Activated T-cell treated with anti-CD3 and anti-CD28 coated beads, Interleukin-2, amount 50 U/mL, for 72 hours (primary cell): ENCODE data around the gene SPAST. TPM values are rescaled to one million over a fixed set of nuclear protein-coding genes. Genes with fewer than 3 reads are reported as not detected.
A peak's percentile ranks its signal among the peaks of the same experiment; 100 is the strongest.
"Not testable (repeated sequence)": the region's sequence is repeated elsewhere in the genome, so short reads cannot be mapped to it uniquely, and the experiment has no call there.

ENCODE experiments used
- ATAC-seq, 2 donors: fragments of 150-1000 bp; cut with Tn5 transposase; replicated peaks in 1 of 2; 2 replicates each; pipeline ENCODE4 v1.10.0; 2021; ENCODE audit warnings: moderate library complexity in 2 of 2, mild to moderate bottlenecking in 1 of 2
- DNase-seq, 2 donors: peaks; one replicate each; pipeline ENCODE4 v3.0.0; 2021 to 2022; ENCODE audit warnings: mixed read lengths in 1 of 2
- H3K27ac Mint-ChIP-seq: one replicate; pipeline ENCODE4 v1.8.0; 2022; ENCODE audit warnings: mild to moderate bottlenecking, moderate library complexity, mixed read lengths
- H3K27me3 Mint-ChIP-seq: one replicate; pipeline ENCODE4 v1.8.0; 2022; ENCODE audit warnings: low read depth, mixed read lengths
- H3K36me3 Mint-ChIP-seq, 2 donors: one replicate each; pipeline ENCODE4 v1.8.0; 2022; ENCODE audit warnings: mixed read lengths in 2 of 2, mild to moderate bottlenecking in 1 of 2; ENCODE audit not compliant: insufficient read depth in 2 of 2
- H3K4me1 Mint-ChIP-seq: one replicate; pipeline ENCODE4 v1.8.0; 2022; ENCODE audit warnings: low read depth, mixed read lengths
- H3K4me3 Mint-ChIP-seq, 2 donors: one replicate each; pipeline ENCODE4 v1.8.0; 2022; ENCODE audit warnings: mild to moderate bottlenecking in 2 of 2, mixed read lengths in 2 of 2, moderate library complexity in 2 of 2
- H3K9me3 Mint-ChIP-seq, 2 donors: one replicate each; pipeline ENCODE4 v1.8.0; 2022; ENCODE audit warnings: mixed read lengths in 2 of 2
- total RNA-seq, 2 donors: library from RNA; stranded (reverse); gene quantifications; one replicate each; pipeline ENCODE4 v1.2.3, GENCODE V29; 2022

Gene SPAST
- total RNA-seq, 2 donors from 2014 or later: 24.8 to 28.6 TPM

GRCh38 chr2:32159678-32160077 lies 96.3 kb downstream of the SPAST start:
- H3K9me3 Mint-ChIP-seq: peaks cover 0 to 4% of the 10 kb centered on the region in 2 donors
- ATAC-seq (no peak), DNase-seq (no peak)
- H3K27me3 Mint-ChIP-seq: no peaks in the 10 kb centered on the region
- no peak overlapping the region for H3K27ac Mint-ChIP-seq
- H3K4me1 Mint-ChIP-seq: peaks cover 19% of the 10 kb centered on the region
- H3K36me3 Mint-ChIP-seq: peaks cover 3 to 4% of the 10 kb centered on the region in 2 donors
- H3K4me3 Mint-ChIP-seq: no peak overlapping the region

DNA sequence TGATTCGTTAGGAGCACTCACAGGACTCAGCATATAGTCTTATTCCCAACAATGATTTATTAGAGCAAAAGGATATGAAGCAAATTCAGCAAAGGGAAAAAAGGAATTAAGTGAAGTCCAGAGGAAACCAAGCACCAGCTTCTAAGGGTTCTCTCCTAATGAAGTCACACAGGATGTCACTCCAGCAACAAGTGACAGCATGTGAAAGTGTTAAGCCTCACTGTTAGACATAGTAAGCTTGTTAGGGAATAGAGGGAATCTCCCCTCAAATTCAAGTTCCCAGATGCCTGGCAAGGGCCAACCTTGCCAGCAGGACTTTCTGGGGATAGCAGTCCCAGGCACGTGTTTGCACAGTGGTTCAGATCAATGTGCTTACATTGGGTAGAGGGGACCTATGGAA lies 97.9 kb downstream of the SPAST start:
- ATAC-seq (no peak), DNase-seq (no peak)
- H3K27ac Mint-ChIP-seq: no peak overlapping the region
- peaks cover 23% of the 10 kb centered on the region for H3K4me1 Mint-ChIP-seq
- H3K4me3 Mint-ChIP-seq: no peak overlapping the region
- peaks cover 3 to 5% of the 10 kb centered on the region in 2 donors for H3K36me3 Mint-ChIP-seq
- H3K27me3 Mint-ChIP-seq: no peaks in the 10 kb centered on the region
- peaks cover 0 to 4% of the 10 kb centered on the region in 2 donors for H3K9me3 Mint-ChIP-seq

DNA sequence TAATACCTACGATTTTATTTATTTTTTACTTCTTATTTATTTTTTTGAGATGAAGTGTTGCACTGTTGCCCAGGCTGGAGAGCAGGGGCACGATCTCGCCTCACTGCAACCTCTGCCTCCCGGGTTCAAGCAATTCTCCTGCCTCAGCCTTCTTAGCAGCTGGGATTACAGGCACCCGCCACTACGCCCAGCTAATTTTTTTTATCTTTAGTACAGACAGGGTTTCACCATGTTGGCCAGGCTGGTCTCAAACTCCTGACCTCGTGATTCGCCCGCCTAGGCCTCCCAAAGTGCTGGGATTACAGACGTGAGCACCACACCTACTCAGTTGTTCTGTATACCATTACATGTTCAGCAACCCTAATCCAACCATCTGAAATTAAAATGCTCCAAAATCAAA lies 100.9 kb downstream of the SPAST start:
- H3K27ac Mint-ChIP-seq: peak overlapping the region; percentile 71
- DNase-seq, ATAC-seq, H3K9me3 Mint-ChIP-seq, H3K36me3 Mint-ChIP-seq, H3K27me3 Mint-ChIP-seq: not testable (repeated sequence)
- H3K4me3 Mint-ChIP-seq: peak overlapping the region; percentile 99 to 100
- peaks cover 46% of the 10 kb centered on the region for H3K4me1 Mint-ChIP-seq

DNA sequence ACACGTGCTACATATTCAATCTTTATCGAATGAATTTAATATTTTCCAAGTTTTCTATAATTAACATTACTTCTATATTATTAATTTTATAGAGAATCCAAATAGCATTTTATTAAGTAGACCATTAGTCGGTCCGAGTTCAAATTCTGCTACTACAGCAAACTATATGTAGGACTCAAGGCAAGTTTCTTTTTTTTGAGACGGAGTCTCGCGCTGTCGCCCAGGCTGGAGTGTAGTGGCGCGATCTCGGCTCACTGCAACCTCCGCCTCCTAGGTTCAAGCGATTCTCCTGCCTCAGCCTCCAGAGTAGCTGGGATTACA lies 101.6 kb downstream of the SPAST start:
- DNase-seq, H3K9me3 Mint-ChIP-seq, H3K36me3 Mint-ChIP-seq, H3K27me3 Mint-ChIP-seq: not testable (repeated sequence)
- Mint-ChIP-seq H3K27ac (peak overlapping the region; percentile 98), H3K4me1 (peaks cover 46% of the 10 kb centered on the region), H3K4me3 (peak overlapping the region; percentile 99 to 100)
- peak; percentile 16 to 22 for ATAC-seq

DNA sequence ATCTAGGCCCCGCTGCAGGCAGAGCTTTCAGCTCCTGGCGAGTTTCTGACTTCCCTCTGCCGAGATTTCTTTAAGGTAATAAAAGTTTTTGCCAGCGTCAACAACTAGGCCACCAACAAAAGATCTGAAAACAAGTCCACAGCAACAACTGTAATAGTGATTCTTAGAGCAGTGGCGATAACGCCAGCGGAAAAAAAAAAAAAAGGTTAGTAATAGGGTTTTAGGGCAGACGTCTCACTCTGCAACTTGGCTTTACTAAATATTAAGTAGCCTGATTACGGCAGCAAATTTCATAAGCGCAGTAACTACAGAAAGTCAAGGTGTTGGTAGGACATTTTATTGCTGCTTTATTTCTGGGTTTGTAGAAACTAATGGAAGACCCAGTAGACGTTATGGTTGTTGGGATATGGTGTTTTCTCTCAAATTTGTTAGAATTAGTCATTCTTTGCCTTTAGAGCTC lies 102.8 kb downstream of the SPAST start:
- Mint-ChIP-seq H3K36me3 (peaks cover 0 to 6% of the 10 kb centered on the region in 2 donors), H3K4me1 (peaks cover 44% of the 10 kb centered on the region), H3K27ac (peak overlapping the region; percentile 98), H3K9me3 (no peaks in the 10 kb centered on the region), H3K4me3 (peak overlapping the region; percentile 99 to 100), H3K27me3 (no peaks in the 10 kb centered on the region)
- DNase-seq: no peak
- ATAC-seq: peak in 1 of 2 donors; percentile 4

- H3K36me3 Mint-ChIP-seq: peaks cover 6 to 15% of the 10 kb centered on the region in 2 donors
- no peaks in the 10 kb centered on the region for H3K27me3 Mint-ChIP-seq
- H3K4me3 Mint-ChIP-seq: peak overlapping the region in 1 of 2 donors; percentile 13
- H3K27ac Mint-ChIP-seq: peak overlapping the region; percentile 66
- ATAC-seq (no peak), DNase-seq (no peak)
- H3K4me1 Mint-ChIP-seq: peaks cover 52% of the 10 kb centered on the region
- H3K9me3 Mint-ChIP-seq: no peaks in the 10 kb centered on the region
These were observed 105.2 kb downstream of the SPAST start for GRCh38 chr2:32168513-32168912.

GRCh38 chr2:32172870-32173269 lies 109.5 kb downstream of the SPAST start:
- Mint-ChIP-seq H3K27me3 (no peaks in the 10 kb centered on the region), H3K36me3 (peaks cover 8 to 21% of the 10 kb centered on the region in 2 donors), H3K4me3 (no peak overlapping the region), H3K4me1 (peaks cover 26% of the 10 kb centered on the region), H3K27ac (peak overlapping the region; percentile 65), H3K9me3 (no peaks in the 10 kb centered on the region)
- ATAC-seq (peak in 1 of 2 donors; percentile 22), DNase-seq (no peak)

DNA sequence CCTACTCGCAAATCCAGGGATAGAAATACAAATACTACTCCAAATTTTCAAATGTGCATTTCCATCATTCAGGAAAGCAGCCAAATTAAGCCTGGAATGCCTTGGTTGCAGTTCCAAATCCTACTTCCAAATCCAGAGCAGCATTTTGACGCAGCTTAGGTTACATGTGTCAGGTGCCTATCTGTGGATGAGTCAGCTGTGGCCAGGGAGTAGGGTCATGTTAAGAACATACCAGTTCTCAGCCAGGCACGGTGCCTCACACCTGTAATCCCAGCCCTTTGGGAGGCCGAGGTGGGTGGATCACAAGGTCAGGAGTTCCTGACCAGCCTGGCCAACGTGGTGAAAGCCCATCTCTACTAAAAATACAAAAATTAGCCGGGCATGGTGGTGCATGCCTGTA lies 119.3 kb downstream of the SPAST start:
- Mint-ChIP-seq H3K4me3 (no peak overlapping the region), H3K4me1 (no peaks in the 10 kb centered on the region), H3K27me3 (no peaks in the 10 kb centered on the region), H3K36me3 (peaks cover 2 to 6% of the 10 kb centered on the region in 2 donors), H3K27ac (no peak overlapping the region), H3K9me3 (no peaks in the 10 kb centered on the region)
- DNase-seq (no peak), ATAC-seq (no peak)

- H3K4me1 Mint-ChIP-seq: peaks cover 31% of the 10 kb centered on the region
- peaks cover 4 to 11% of the 10 kb centered on the region in 2 donors for H3K36me3 Mint-ChIP-seq
- H3K4me3 Mint-ChIP-seq: no peak overlapping the region
- DNase-seq: no peak
- no peaks in the 10 kb centered on the region for H3K27me3 Mint-ChIP-seq
- H3K9me3 Mint-ChIP-seq: no peaks in the 10 kb centered on the region
- no peak for ATAC-seq
- peak overlapping the region; percentile 57 for H3K27ac Mint-ChIP-seq
These were observed 125.7 kb downstream of the SPAST start for GRCh38 chr2:32189011-32189410.

- Mint-ChIP-seq H3K4me3 (peak overlapping the region in 1 of 2 donors; percentile 16), H3K4me1 (peaks cover 31% of the 10 kb centered on the region), H3K9me3 (no peaks in the 10 kb centered on the region), H3K27ac (peak overlapping the region; percentile 82), H3K27me3 (no peaks in the 10 kb centered on the region), H3K36me3 (peaks cover 2 to 8% of the 10 kb centered on the region in 2 donors)
- peak in 1 of 2 donors; percentile 28 for ATAC-seq
- DNase-seq: no peak
These were observed 129.1 kb downstream of the SPAST start for GRCh38 chr2:32192418-32192817.

GRCh38 chr2:32200814-32201213 lies 137.5 kb downstream of the SPAST start:
- H3K27me3 Mint-ChIP-seq: no peaks in the 10 kb centered on the region
- peaks cover 3 to 26% of the 10 kb centered on the region in 2 donors for H3K36me3 Mint-ChIP-seq
- no peak overlapping the region for H3K4me3 Mint-ChIP-seq
- H3K9me3 Mint-ChIP-seq: no peaks in the 10 kb centered on the region
- ATAC-seq (no peak), DNase-seq (no peak)
- H3K27ac Mint-ChIP-seq: no peak overlapping the region
- peaks cover 8% of the 10 kb centered on the region for H3K4me1 Mint-ChIP-seq

- H3K36me3 Mint-ChIP-seq: peaks cover 1 to 22% of the 10 kb centered on the region in 2 donors
- H3K4me3 Mint-ChIP-seq, ATAC-seq, H3K4me1 Mint-ChIP-seq, H3K9me3 Mint-ChIP-seq, H3K27me3 Mint-ChIP-seq, H3K27ac Mint-ChIP-seq, DNase-seq: not testable (repeated sequence)
These were observed 140.1 kb downstream of the SPAST start for GRCh38 chr2:32203428-32203827.
